WTC11 (cell line): ENCODE results near the gene CXorf58. TPM values are rescaled to one million over a fixed set of nuclear protein-coding genes. Genes with fewer than 3 reads are reported as not detected.
A peak's percentile ranks its signal among the peaks of the same experiment; 100 is the strongest.

Experiments
- ATAC-seq: fragments of 200-7000 bp; cut with Tn5 transposase; 2 replicates; pipeline ENCODE4 v1.10.0; 2021; ENCODE audit warnings: mild to moderate bottlenecking, moderate library complexity
- CTCF ChIA-PET: fragments of 300-600 bp; sonication (Branson Sonifier 250); formaldehyde crosslinking; loops from one replicate; lab custom pipeline; 2021; ENCODE audit warnings: antibody characterized with exemption; lab: Charles Lee
- POLR2A ChIA-PET: fragments of 350-600 bp; sonication (Branson Sonifier 250); formaldehyde crosslinking; loops from one replicate; lab custom pipeline; 2021; ENCODE audit warnings: antibody characterized with exemption; lab: Charles Lee
- DNase-seq: peaks from one replicate; pipeline ENCODE4 v3.0.0; 2021; ENCODE audit warnings: low spot score
- H3K27ac Mint-ChIP-seq: 2 replicates; pipeline ENCODE4 v1.8.0; 2021; ENCODE audit warnings: mixed read lengths
- H3K27me3 Mint-ChIP-seq: 2 replicates; pipeline ENCODE4 v1.8.0; 2021; ENCODE audit warnings: low read depth, mild to moderate bottlenecking, moderate library complexity, mixed read lengths
- H3K36me3 Mint-ChIP-seq: 2 replicates; pipeline ENCODE4 v1.8.0; 2021; ENCODE audit warnings: mixed read lengths
- H3K4me1 Mint-ChIP-seq: 2 replicates; pipeline ENCODE4 v1.8.0; 2022; ENCODE audit warnings: mixed read lengths
- H3K4me3 Mint-ChIP-seq: 2 replicates; pipeline ENCODE4 v1.8.0; 2021; ENCODE audit warnings: mild to moderate bottlenecking, moderate library complexity, mixed read lengths
- H3K9me3 Mint-ChIP-seq: 2 replicates; pipeline ENCODE4 v1.8.0; 2021; ENCODE audit warnings: mixed read lengths
- CDX4 ChIP-seq: fragments of 250-450 bp; sonication (Bioruptor Pico); IDR thresholded peaks from 2 replicates; pipeline ENCODE4 v1.9.0; 2021; ENCODE audit warnings: moderate library complexity, mild to moderate bottlenecking, inconsistent platforms, borderline replicate concordance
- CTCF ChIP-seq: fragments of 200-600 bp; IDR thresholded peaks from 2 replicates; pipeline ENCODE4 v1.8.0; 2022; ENCODE audit warnings: antibody characterized with exemption
- GTF2I ChIP-seq: fragments of 250-450 bp; sonication (Bioruptor Pico); conservative IDR thresholded peaks from 2 replicates; pipeline ENCODE4 v1.4.0; 2021; ENCODE audit warnings: mild to moderate bottlenecking
- JAZF1 ChIP-seq: fragments of 250-450 bp; sonication (Bioruptor Pico); IDR thresholded peaks from 2 replicates; pipeline ENCODE4 v1.9.0; 2021; ENCODE audit warnings: moderate library complexity, mild to moderate bottlenecking, inconsistent platforms
- MLX ChIP-seq: sonication (generic); formaldehyde crosslinking; IDR thresholded peaks from 2 replicates; pipeline ENCODE4 v1.8.1; 2023; ENCODE audit warnings: mild to moderate bottlenecking, missing genetic modification reagents, moderate library complexity
- NR2C2 ChIP-seq: sonication (generic); formaldehyde crosslinking; IDR thresholded peaks from 2 replicates; pipeline ENCODE4 v1.8.0; 2022; ENCODE audit warnings: mild to moderate bottlenecking, missing genetic modification reagents
- SOX15 ChIP-seq: fragments of 250-450 bp; sonication (Bioruptor Pico); IDR thresholded peaks from 2 replicates; pipeline ENCODE4 v1.9.0; 2021; ENCODE audit warnings: mild to moderate bottlenecking
- TEAD1 ChIP-seq: sonication (generic); formaldehyde crosslinking; IDR thresholded peaks from 2 replicates; pipeline ENCODE4 v1.8.0; 2022; ENCODE audit warnings: mild to moderate bottlenecking, missing genetic modification reagents
- TP53 ChIP-seq: sonication (generic); formaldehyde crosslinking; IDR thresholded peaks from 2 replicates; pipeline ENCODE4 v1.8.1; 2023; ENCODE audit warnings: mild to moderate bottlenecking, missing genetic modification reagents
- ZMAT4 ChIP-seq: fragments of 250-450 bp; sonication (Bioruptor Pico); IDR thresholded peaks from 2 replicates; pipeline ENCODE4 v1.9.0; 2021; ENCODE audit warnings: mild to moderate bottlenecking
- ZNF263 ChIP-seq: sonication (generic); formaldehyde crosslinking; IDR thresholded peaks from 2 replicates; pipeline ENCODE4 v1.8.1; 2022; ENCODE audit warnings: low read depth, mild to moderate bottlenecking, moderate library complexity, missing genetic modification reagents
- ZNF281 ChIP-seq: sonication (generic); formaldehyde crosslinking; IDR thresholded peaks from 2 replicates; pipeline ENCODE4 v1.8.0; 2023; ENCODE audit warnings: mild to moderate bottlenecking, missing genetic modification reagents
- ZNF317 ChIP-seq: sonication (generic); formaldehyde crosslinking; IDR thresholded peaks from 2 replicates; pipeline ENCODE4 v1.8.1; 2023; ENCODE audit warnings: low read depth, mild to moderate bottlenecking, moderate library complexity, missing genetic modification reagents, borderline replicate concordance
- ZNF416 ChIP-seq: fragments of 250-450 bp; sonication (Bioruptor Pico); IDR thresholded peaks from 2 replicates; pipeline ENCODE4 v1.9.0; 2021; ENCODE audit warnings: mild to moderate bottlenecking, inconsistent platforms
- ZNF671 ChIP-seq: fragments of 250-450 bp; sonication (Bioruptor Pico); IDR thresholded peaks from 2 replicates; pipeline ENCODE4 v1.8.0; 2021; ENCODE audit warnings: mild to moderate bottlenecking
- total RNA-seq: library from RNA; stranded (reverse); gene quantifications from 3 replicates; pipeline ENCODE4 v1.2.3, GENCODE V29; 2021
- TF ChIP-seq, protein P1 (sequence below): sonication (generic); formaldehyde crosslinking; IDR thresholded peaks from 2 replicates; pipeline ENCODE4 v1.8.1; 2023; ENCODE audit warnings: mild to moderate bottlenecking, missing genetic modification reagents
- TF ChIP-seq, protein P2 (sequence below): fragments of 250-450 bp; sonication (Bioruptor Pico); conservative IDR thresholded peaks from 2 replicates; pipeline ENCODE4 v1.9.0; 2021; ENCODE audit warnings: mild to moderate bottlenecking

Gene CXorf58
- total RNA-seq, 1 experiment from 2014 or later = not detected

DNA sequence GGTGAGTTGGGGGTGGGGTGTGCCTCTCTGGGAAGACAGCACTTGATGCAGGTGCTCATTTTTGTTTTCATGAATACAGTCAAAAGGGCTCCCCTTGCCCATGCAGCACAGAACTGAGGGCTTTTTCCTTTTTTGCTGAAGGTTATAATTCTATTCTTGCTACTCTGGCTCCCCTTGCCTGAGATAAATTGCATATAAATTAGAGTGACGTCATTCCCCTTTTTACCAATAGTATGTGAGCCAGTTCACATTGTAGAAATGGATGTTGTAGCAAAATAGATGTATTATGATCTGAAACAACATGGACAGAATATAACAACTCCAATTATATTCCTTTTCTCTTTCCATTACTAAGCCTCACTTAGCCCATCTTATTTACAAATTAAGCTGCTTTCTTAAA lies 28.4 kb downstream of the CXorf58 start (continued):
- TF ChIP-seq CTCF (no peak), MLX (CRISPR knock-in tag) (no peak)
- TF ChIP-seq, all 79 proteins: peak for 0

DNA sequence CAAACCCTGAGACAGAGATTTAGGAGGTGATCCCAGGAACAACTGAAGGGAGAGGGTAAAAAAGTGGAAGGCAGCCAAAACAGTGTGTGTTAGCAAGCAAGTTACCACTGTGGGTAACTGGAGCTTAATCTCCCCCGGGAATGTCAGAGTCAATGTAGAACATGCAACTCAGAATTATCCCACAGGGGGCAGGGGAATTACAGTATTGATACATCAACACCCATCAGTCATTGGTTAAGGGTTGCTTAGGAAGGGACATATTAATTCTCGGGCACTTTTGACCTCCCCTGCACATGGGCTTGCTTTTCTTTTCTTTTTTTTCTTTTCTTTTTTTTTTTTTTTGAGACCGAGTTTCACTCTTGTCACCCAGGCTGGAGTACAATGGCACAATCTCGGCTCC lies 29.3 kb downstream of the CXorf58 start:
- no peak overlapping the region for H3K4me3 Mint-ChIP-seq
- no peaks in the 10 kb centered on the region for H3K9me3 Mint-ChIP-seq
- peaks cover 2% of the 10 kb centered on the region; the same call in 1 of the 2 replicates for H3K4me1 Mint-ChIP-seq
- POLR2A ChIA-PET = no interaction called here
- no peak overlapping the region for H3K27ac Mint-ChIP-seq
- ATAC-seq = 0 out of 2 replicates have a peak, but pooled peaks have one; percentile 38
- no peak for TF ChIP-seq SOX15
- no peak for TF ChIP-seq ZNF317
- TF ChIP-seq TEAD1 (CRISPR knock-in tag) = no peak
- no peak for TF ChIP-seq ZNF416
- TF ChIP-seq, protein P1, sequence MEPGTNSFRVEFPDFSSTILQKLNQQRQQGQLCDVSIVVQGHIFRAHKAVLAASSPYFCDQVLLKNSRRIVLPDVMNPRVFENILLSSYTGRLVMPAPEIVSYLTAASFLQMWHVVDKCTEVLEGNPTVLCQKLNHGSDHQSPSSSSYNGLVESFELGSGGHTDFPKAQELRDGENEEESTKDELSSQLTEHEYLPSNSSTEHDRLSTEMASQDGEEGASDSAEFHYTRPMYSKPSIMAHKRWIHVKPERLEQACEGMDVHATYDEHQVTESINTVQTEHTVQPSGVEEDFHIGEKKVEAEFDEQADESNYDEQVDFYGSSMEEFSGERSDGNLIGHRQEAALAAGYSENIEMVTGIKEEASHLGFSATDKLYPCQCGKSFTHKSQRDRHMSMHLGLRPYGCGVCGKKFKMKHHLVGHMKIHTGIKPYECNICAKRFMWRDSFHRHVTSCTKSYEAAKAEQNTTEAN = no peak
- CTCF ChIA-PET = interaction anchor here (0.6 to 1.8 kb wide), 5 partner anchors 13 to 117 kb away, joined by 3 to 11 read pairs (median 4); partner anchors contain the start of genes APOO and CXorf58
- no peaks in the 10 kb centered on the region for H3K27me3 Mint-ChIP-seq
- no peaks in the 10 kb centered on the region for H3K36me3 Mint-ChIP-seq
- no peak for DNase-seq

DNA sequence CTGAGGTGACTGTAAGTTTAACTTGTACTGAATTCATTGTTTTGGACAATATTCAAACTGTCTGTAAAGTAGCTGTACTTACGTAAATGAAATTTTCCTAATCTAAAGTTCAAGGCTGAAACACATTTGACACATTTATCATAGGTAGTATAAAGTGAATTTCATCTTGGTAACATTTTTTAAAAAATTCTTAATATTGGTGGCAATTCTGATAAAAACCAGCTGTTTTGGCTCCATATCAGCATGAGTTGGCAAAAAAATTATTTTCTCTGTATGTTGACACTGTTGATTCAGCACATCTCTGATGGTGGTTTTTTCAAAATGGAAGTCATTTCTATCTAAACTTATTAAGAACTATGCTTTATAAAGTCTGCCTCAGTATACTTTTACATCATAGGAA lies 30.9 kb downstream of the CXorf58 start:
- Mint-ChIP-seq H3K27ac (no peak overlapping the region), H3K27me3 (no peaks in the 10 kb centered on the region), H3K9me3 (no peaks in the 10 kb centered on the region), H3K36me3 (no peaks in the 10 kb centered on the region), H3K4me3 (no peak overlapping the region), H3K4me1 (peaks cover 2% of the 10 kb centered on the region; the same call in 1 of the 2 replicates)
- POLR2A ChIA-PET = no interaction called here
- DNase-seq (no peak), ATAC-seq (no peak)
- CTCF ChIA-PET = interaction anchor here (0.9 to 1.8 kb wide), 2 partner anchors 30 to 115 kb away, joined by 3 to 5 read pairs; partner anchors contain the start of genes APOO and CXorf58
- TF ChIP-seq CDX4 (CRISPR knock-in tag) = no peak
- TF ChIP-seq ZNF671 (CRISPR knock-in tag) = no peak
- TF ChIP-seq, protein P2, sequence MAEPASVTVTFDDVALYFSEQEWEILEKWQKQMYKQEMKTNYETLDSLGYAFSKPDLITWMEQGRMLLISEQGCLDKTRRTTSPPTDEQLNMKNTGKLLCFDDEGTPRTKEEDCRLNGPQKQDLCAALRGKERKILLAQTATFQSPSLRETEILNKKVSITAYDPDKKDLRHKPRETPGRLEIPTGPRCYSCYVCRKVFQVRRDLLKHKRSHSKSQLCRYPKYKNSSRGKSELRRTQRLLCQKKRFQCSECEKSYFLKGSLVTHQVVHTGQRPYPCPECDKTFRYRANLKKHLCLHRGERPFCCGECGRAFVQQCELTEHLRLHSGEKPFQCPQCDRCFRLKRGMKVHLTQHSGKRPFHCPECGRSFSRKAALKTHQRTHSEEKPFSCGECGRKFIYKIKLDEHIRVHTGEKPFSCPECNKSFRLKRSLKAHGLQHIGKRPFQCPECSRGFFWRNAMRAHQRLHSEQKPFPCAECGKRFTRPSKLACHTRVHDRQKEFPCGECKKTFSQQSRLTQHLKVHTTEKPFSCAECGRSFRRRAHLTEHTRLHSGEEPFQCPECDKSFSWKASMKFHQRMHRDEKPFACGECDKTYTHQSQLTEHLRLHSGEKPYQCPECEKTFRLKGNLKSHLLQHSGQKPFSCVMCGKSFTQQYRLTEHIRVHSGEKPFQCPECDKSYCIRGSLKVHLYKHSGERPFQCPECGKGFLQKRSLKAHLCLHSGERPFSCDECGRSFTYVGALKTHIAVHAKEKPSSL (CRISPR knock-in tag) = no peak
- no peak for TF ChIP-seq CTCF
- TF ChIP-seq TP53 = no peak
- TF ChIP-seq, protein P1 = no peak
- no peak for TF ChIP-seq ZNF263 (CRISPR knock-in tag)
- no peak for TF ChIP-seq ZNF281 (CRISPR knock-in tag)
- TF ChIP-seq ZNF317 = no peak
- TF ChIP-seq GTF2I (CRISPR knock-in tag) = no peak
- no peak for TF ChIP-seq NR2C2 (CRISPR knock-in tag)
- no peak for TF ChIP-seq JAZF1
- no peak for TF ChIP-seq ZMAT4 (CRISPR knock-in tag)
